Measurements from ENCODE around the gene RANBP6. TPM values are rescaled to one million over a fixed set of nuclear protein-coding genes. Genes with fewer than 3 reads are reported as not detected.

The RANBP6 gene
- total RNA-seq, 1 donor from 2014 or later = 19.1 TPM

- Mint-ChIP-seq H3K4me1 (ENCODE audit: unreplicated experiment) (peaks cover 15% of the 10 kb centered on the region), H3K27me3 (ENCODE audit: unreplicated experiment) (peaks cover 11% of the 10 kb centered on the region), H3K9me3 (ENCODE audit: unreplicated experiment) (no peaks in the 10 kb centered on the region), H3K4me3 (ENCODE audit: unreplicated experiment) (peak overlapping the region; percentile 98), H3K27ac (ENCODE audit: unreplicated experiment) (no peak overlapping the region), H3K36me3 (ENCODE audit: low read depth, unreplicated experiment) (peaks cover 4% of the 10 kb centered on the region)
- peak; percentile 80 for DNase-seq (ENCODE audit: low spot score)
- TF ChIP-seq CTCF (IDR thresholded peaks at IDR 0.05; ENCODE audit: unreplicated experiment) = no peak
Observed at GRCh38 chr9:6007058-6007769, 8.2 kb downstream of the RANBP6 start.

GRCh38 chr9:6006749-6007057, 8.7 kb downstream of the RANBP6 start:
- TF ChIP-seq CTCF (IDR thresholded peaks at IDR 0.05; ENCODE audit: unreplicated experiment) = no peak
- Mint-ChIP-seq H3K9me3 (ENCODE audit: unreplicated experiment) (no peaks in the 10 kb centered on the region), H3K4me3 (ENCODE audit: unreplicated experiment) (peak overlapping the region; percentile 98), H3K4me1 (ENCODE audit: unreplicated experiment) (peaks cover 15% of the 10 kb centered on the region), H3K27me3 (ENCODE audit: unreplicated experiment) (peaks cover 11% of the 10 kb centered on the region), H3K36me3 (ENCODE audit: low read depth, unreplicated experiment) (peaks cover 4% of the 10 kb centered on the region), H3K27ac (ENCODE audit: unreplicated experiment) (peak overlapping the region; percentile 80)
- DNase-seq (ENCODE audit: low spot score) = no peak

- peaks cover 8% of the 10 kb centered on the region for H3K4me1 Mint-ChIP-seq (ENCODE audit: unreplicated experiment)
- no peak overlapping the region for H3K4me3 Mint-ChIP-seq (ENCODE audit: unreplicated experiment)
- no peaks in the 10 kb centered on the region for H3K36me3 Mint-ChIP-seq (ENCODE audit: low read depth, unreplicated experiment)
- no peak for DNase-seq (ENCODE audit: low spot score)
- no peak for TF ChIP-seq CTCF (IDR thresholded peaks at IDR 0.05; ENCODE audit: unreplicated experiment)
- no peaks in the 10 kb centered on the region for H3K9me3 Mint-ChIP-seq (ENCODE audit: unreplicated experiment)
- no peaks in the 10 kb centered on the region for H3K27me3 Mint-ChIP-seq (ENCODE audit: unreplicated experiment)
- no peak overlapping the region for H3K27ac Mint-ChIP-seq (ENCODE audit: unreplicated experiment)
Observed at GRCh38 chr9:6000955-6001354, 14.5 kb downstream of the RANBP6 start.

GRCh38 chr9:5999443-6000101, 15.9 kb downstream of the RANBP6 start:
- peaks cover 7% of the 10 kb centered on the region for H3K4me1 Mint-ChIP-seq (ENCODE audit: unreplicated experiment)
- H3K9me3 Mint-ChIP-seq (ENCODE audit: unreplicated experiment) = no peaks in the 10 kb centered on the region
- H3K36me3 Mint-ChIP-seq (ENCODE audit: low read depth, unreplicated experiment) = no peaks in the 10 kb centered on the region
- no peak for TF ChIP-seq CTCF (IDR thresholded peaks at IDR 0.05; ENCODE audit: unreplicated experiment)
- no peaks in the 10 kb centered on the region for H3K27me3 Mint-ChIP-seq (ENCODE audit: unreplicated experiment)
- no peak overlapping the region for H3K4me3 Mint-ChIP-seq (ENCODE audit: unreplicated experiment)
- no peak for DNase-seq (ENCODE audit: low spot score)
- H3K27ac Mint-ChIP-seq (ENCODE audit: unreplicated experiment) = no peak overlapping the region

GRCh38 chr9:5994493-5994892, 20.9 kb downstream of the RANBP6 start:
- no peak for TF ChIP-seq CTCF (IDR thresholded peaks at IDR 0.05; ENCODE audit: unreplicated experiment)
- Mint-ChIP-seq H3K36me3 (ENCODE audit: low read depth, unreplicated experiment) (no peaks in the 10 kb centered on the region), H3K4me1 (ENCODE audit: unreplicated experiment) (peaks cover 7% of the 10 kb centered on the region), H3K9me3 (ENCODE audit: unreplicated experiment) (no peaks in the 10 kb centered on the region), H3K27ac (ENCODE audit: unreplicated experiment) (no peak overlapping the region), H3K4me3 (ENCODE audit: unreplicated experiment) (no peak overlapping the region), H3K27me3 (ENCODE audit: unreplicated experiment) (no peaks in the 10 kb centered on the region)
- DNase-seq (ENCODE audit: low spot score) = no peak
